ENCODE data around the gene LCN10. TPM values are rescaled to one million over a fixed set of nuclear protein-coding genes. Genes with fewer than 3 reads are reported as not detected.
"Not testable (repeated sequence)": the region's sequence is repeated elsewhere in the genome, so short reads cannot be mapped to it uniquely, and the experiment has no call there.

LCN10 gene
- total RNA-seq, 2 donors from 2014 or later: 0.11 to 3.3 TPM

GRCh38 chr9:136757328-136757727 lies 14.6 kb upstream of the LCN10 start:
- no peaks in the 10 kb centered on the region for H3K4me1 ChIP-seq
- no peak overlapping the region for H3K4me3 ChIP-seq
- intact Hi-C loops (cut with DNase I): no loop called here
- no peak for TF ChIP-seq CTCF (IDR thresholded peaks at IDR 0.05)
- no peaks in the 10 kb centered on the region for H3K9me3 ChIP-seq
- no peaks in the 10 kb centered on the region for H3K27me3 ChIP-seq
- H3K27ac ChIP-seq: no peak overlapping the region
- H3K9ac ChIP-seq (ENCODE audit: low read depth in 2 of 2, low read length in 2 of 2): peak overlapping the region in 1 of 2 donors; percentile 50
- DNase-seq: no peak
- H3K36me3 ChIP-seq: no peaks in the 10 kb centered on the region

- Histone ChIP-seq H3K27me3 (no peaks in the 10 kb centered on the region), H3K4me1 (no peaks in the 10 kb centered on the region), H3K9me3 (no peaks in the 10 kb centered on the region), H3K9ac (ENCODE audit: low read depth in 2 of 2, low read length in 2 of 2) (peak overlapping the region in 1 of 2 donors; percentile 50), H3K36me3 (no peaks in the 10 kb centered on the region), H3K27ac (no peak overlapping the region), H3K4me3 (no peak overlapping the region)
- intact Hi-C loops (cut with DNase I): no loop called here
- DNase-seq: no peak
- no peak for TF ChIP-seq CTCF (IDR thresholded peaks at IDR 0.05)
These were observed 14.1 kb upstream of the LCN10 start for GRCh38 chr9:136756836-136757235.

- Histone ChIP-seq H3K9me3 (no peaks in the 10 kb centered on the region), H3K27me3 (no peaks in the 10 kb centered on the region), H3K36me3 (no peaks in the 10 kb centered on the region), H3K9ac (ENCODE audit: low read depth in 2 of 2, low read length in 2 of 2) (no peak overlapping the region), H3K4me3 (no peak overlapping the region), H3K27ac (no peak overlapping the region), H3K4me1 (no peaks in the 10 kb centered on the region)
- no peak for TF ChIP-seq CTCF (IDR thresholded peaks at IDR 0.05)
- DNase-seq: no peak
- intact Hi-C loops (cut with DNase I): no loop called here
These were observed 13.3 kb upstream of the LCN10 start for GRCh38 chr9:136756134-136756438.

GRCh38 chr9:136755302-136756133 lies 12.8 kb upstream of the LCN10 start:
- intact Hi-C loops (cut with DNase I); H3K4me3 ChIP-seq; H3K4me1 ChIP-seq; H3K36me3 ChIP-seq; H3K27me3 ChIP-seq; H3K9me3 ChIP-seq; DNase-seq; H3K27ac ChIP-seq; H3K9ac ChIP-seq (ENCODE audit: low read depth in 2 of 2, low read length in 2 of 2): not testable (repeated sequence)

- H3K27ac ChIP-seq: no peak overlapping the region
- no peaks in the 10 kb centered on the region for H3K4me1 ChIP-seq
- no peak overlapping the region for H3K9ac ChIP-seq (ENCODE audit: low read depth in 2 of 2, low read length in 2 of 2)
- no peak overlapping the region for H3K4me3 ChIP-seq
- H3K9me3 ChIP-seq: no peaks in the 10 kb centered on the region
- no peak for TF ChIP-seq CTCF (IDR thresholded peaks at IDR 0.05)
- H3K36me3 ChIP-seq: no peaks in the 10 kb centered on the region
- no peak for DNase-seq
- no peaks in the 10 kb centered on the region for H3K27me3 ChIP-seq
- intact Hi-C loops (cut with DNase I): no loop called here
These were observed 12.0 kb upstream of the LCN10 start for GRCh38 chr9:136754626-136755301.

GRCh38 chr9:136754059-136754572 lies 11.4 kb upstream of the LCN10 start:
- no peak for TF ChIP-seq CTCF (IDR thresholded peaks at IDR 0.05)
- no peak overlapping the region for H3K4me3 ChIP-seq
- H3K27me3 ChIP-seq: no peaks in the 10 kb centered on the region
- no peak overlapping the region for H3K27ac ChIP-seq
- DNase-seq: no peak
- intact Hi-C loops (cut with DNase I): no loop called here
- no peaks in the 10 kb centered on the region for H3K36me3 ChIP-seq
- no peaks in the 10 kb centered on the region for H3K4me1 ChIP-seq
- H3K9me3 ChIP-seq: no peaks in the 10 kb centered on the region
- H3K9ac ChIP-seq (ENCODE audit: low read depth in 2 of 2, low read length in 2 of 2): no peak overlapping the region

Measured in colonic mucosa (tissue), 4 donors.